GM12878 (cell line): Measurements from ENCODE around the gene HSPB1. TPM values are rescaled to one million over a fixed set of nuclear protein-coding genes. Genes with fewer than 3 reads are reported as not detected.

ENCODE experiments used
- ATF7 ChIP-seq: fragments of 450-650 bp; IDR thresholded peaks from 2 replicates; pipeline ENCODE4 v1.6.1; 2016; ENCODE audit warnings: low read depth, mild to moderate bottlenecking
- BHLHE40 ChIP-seq, 2 experiments: fragments of 450-650 bp in 1 of 2; IDR thresholded peaks; 2 replicates each; pipeline ENCODE4 v1.6.1; 2011 to 2017; ENCODE audit warnings: low read depth in 2 of 2, borderline replicate concordance in 1 of 2, improper control_type of control experiment in 1 of 2, low read length in 1 of 2, mild to moderate bottlenecking in 1 of 2
- CBFB ChIP-seq: IDR thresholded peaks from 2 replicates; pipeline ENCODE4 v1.6.1; 2016; ENCODE audit warnings: antibody characterized with exemption, low read depth
- ETV6 ChIP-seq, 2 experiments: fragments of 450-650 bp in 1 of 2; IDR thresholded peaks in 1 of 2; conservative IDR thresholded peaks in 1 of 2; 2 replicates each; pipeline ENCODE4 v1.6.1; 2014; ENCODE audit warnings: antibody characterized with exemption in 1 of 2, borderline replicate concordance in 1 of 2, low read depth in 1 of 2, mild to moderate bottlenecking in 1 of 2, moderate library complexity in 1 of 2
- HDAC6 ChIP-seq: fragments of 200-600 bp; sonication (generic); IDR thresholded peaks from one replicate; pipeline ENCODE4 v1.8.0; 2017; ENCODE audit warnings: antibody characterized with exemption; ENCODE audit not compliant: unreplicated experiment
- IRF3 ChIP-seq: fragments of 450-650 bp; IDR thresholded peaks from 2 replicates; pipeline ENCODE4 v1.6.1; 2014; ENCODE audit warnings: mild to moderate bottlenecking
- KLF5 ChIP-seq: fragments of 450-650 bp; IDR thresholded peaks from 2 replicates; pipeline ENCODE4 v1.6.1; 2014; ENCODE audit warnings: mild to moderate bottlenecking; ENCODE audit not compliant: partially characterized antibody
- NBN ChIP-seq: fragments of 450-650 bp; IDR thresholded peaks from 2 replicates; pipeline ENCODE4 v1.6.1; 2016
- NFYB ChIP-seq: IDR thresholded peaks from 2 replicates; pipeline ENCODE4 v1.6.1; 2011; ENCODE audit warnings: low read depth, mild to moderate bottlenecking, low read length, improper control_type of control experiment, moderate library complexity; ENCODE audit not compliant: insufficient read depth
- NR2C1 ChIP-seq: fragments of 450-650 bp; IDR thresholded peaks from 2 replicates; pipeline ENCODE4 v1.6.1; 2017; ENCODE audit warnings: antibody characterized with exemption, mild to moderate bottlenecking, moderate library complexity
- PKNOX1 ChIP-seq: fragments of 450-650 bp; IDR thresholded peaks from 2 replicates; pipeline ENCODE4 v1.6.1; 2016; ENCODE audit warnings: mild to moderate bottlenecking
- POLR2AphosphoS2 ChIP-seq: IDR thresholded peaks from 2 replicates; pipeline ENCODE4 v1.6.1; 2011; ENCODE audit warnings: low read depth, mild to moderate bottlenecking, low read length, improper control_type of control experiment, moderate library complexity
- POLR2AphosphoS5 ChIP-seq: IDR thresholded peaks from 2 replicates; pipeline ENCODE4 v1.6.1; 2011; ENCODE audit warnings: mild to moderate bottlenecking, low read length, inconsistent platforms
- RB1 ChIP-seq: fragments of 450-650 bp; formaldehyde crosslinking; IDR thresholded peaks from 2 replicates; pipeline ENCODE4 v1.6.1; 2017; ENCODE audit warnings: mild to moderate bottlenecking, borderline replicate concordance
- RELB ChIP-seq: fragments of 450-650 bp; IDR thresholded peaks from 2 replicates; pipeline ENCODE4 v1.6.1; 2017; ENCODE audit warnings: low read depth, mild to moderate bottlenecking, moderate library complexity
- RFX5 ChIP-seq: IDR thresholded peaks from 2 replicates; pipeline ENCODE4 v1.6.1; 2011; ENCODE audit warnings: low read depth, low read length, improper control_type of control experiment
- RUNX3 ChIP-seq: IDR thresholded peaks from 2 replicates; pipeline ENCODE4 v1.6.1; 2012; ENCODE audit warnings: low read length, inconsistent platforms
- SMAD1 ChIP-seq: fragments of 450-650 bp; IDR thresholded peaks from 2 replicates; pipeline ENCODE4 v1.6.1; 2018; ENCODE audit warnings: mild to moderate bottlenecking, low read depth; ENCODE audit not compliant: partially characterized antibody
- SMAD5 ChIP-seq: IDR thresholded peaks from 2 replicates; pipeline ENCODE4 v1.6.1; 2016; ENCODE audit warnings: antibody characterized with exemption, low read depth
- TCF3 ChIP-seq: IDR thresholded peaks from 2 replicates; pipeline ENCODE4 v1.6.1; 2012; ENCODE audit warnings: low read depth, mild to moderate bottlenecking, low read length, borderline replicate concordance; ENCODE audit not compliant: insufficient read depth
- WRNIP1 ChIP-seq: IDR thresholded peaks from 2 replicates; pipeline ENCODE4 v1.6.1; 2011; ENCODE audit warnings: low read depth, low read length, improper control_type of control experiment, borderline replicate concordance
- ZBTB40 ChIP-seq: fragments of 450-650 bp; IDR thresholded peaks from 2 replicates; pipeline ENCODE4 v1.6.1; 2016; ENCODE audit warnings: mild to moderate bottlenecking, moderate library complexity, borderline replicate concordance
- polyA plus RNA-seq, 11 experiments: library from polyadenylated mRNA; depleted of rRNA in 4 of 11; unstranded in 6 of 11; stranded (reverse) in 5 of 11; fragments of >200 nt; fragmentation: Nextera tagmentation in 4 of 11; fragmentation: Illumina TruSeq in 1 of 11; extraction: Ambion mirVana in 4 of 11; extraction: Trizol in 1 of 11; gene quantifications; 1 replicate in 1 of 11; 2 replicates in 10 of 11; pipeline versions ENCODE4 v1.2.1 to v1.2.3, GENCODE V29; 2011 to 2016; ENCODE audit warnings: inconsistent platforms in 2 of 11, missing spikeins in 2 of 11, low read depth in 1 of 11
- total RNA-seq, 4 experiments: library from RNA; depleted of rRNA in 3 of 4; stranded (reverse); fragments of >200 nt in 3 of 4; fragmentation: Illumina TruSeq in 1 of 4; extraction: Trizol in 1 of 4; gene quantifications; 2 replicates each; pipeline versions ENCODE4 v1.2.1 to v1.2.3, GENCODE V29; 2013 to 2021

HSPB1 gene
- total and polyA plus RNA-seq, 10 of the 15 experiments (the other 5 are each of a cell fraction or from before 2014, with no cell fraction given), result 13.7 to 297 (median 62.0) TPM

- TF ChIP-seq RELB, result peak; percentile 26; the same call in 1 of the 2 replicates
- peak; percentile 52 for TF ChIP-seq KLF5
- TF ChIP-seq RFX5, result peak; percentile 100
- no peak for TF ChIP-seq HDAC6
- peak; percentile 19; the same call in 1 of the 2 replicates for TF ChIP-seq RUNX3
- TF ChIP-seq BHLHE40 (IDR thresholded peaks at IDR 0.05; ENCODE audit: borderline replicate concordance in 1 of 2, low read depth in 2 of 2, low read length in 1 of 2), result peak; percentile 80 to 85
- 0 out of 2 replicates have a peak, but pooled peaks have one; percentile 7 for TF ChIP-seq TCF3
- TF ChIP-seq PKNOX1, result peak; percentile 34; the same call in 1 of the 2 replicates
- TF ChIP-seq CBFB, result 0 out of 2 replicates have a peak, but pooled peaks have one; percentile 40
- TF ChIP-seq RB1, result peak; percentile 67
- peak; percentile 92 for TF ChIP-seq ATF7
- no peak for TF ChIP-seq WRNIP1
- 0 out of 2 replicates have a peak, but pooled peaks have one; percentile 6 for TF ChIP-seq ZBTB40
- TF ChIP-seq POLR2AphosphoS5, result peak; percentile 77
- TF ChIP-seq NBN, result 0 out of 2 replicates have a peak, but pooled peaks have one; percentile 43
- no peak for TF ChIP-seq ETV6 (conservative IDR thresholded peaks at IDR 0.05 in 1 of 2, IDR thresholded peaks at IDR 0.05 in 1 of 2; ENCODE audit: borderline replicate concordance in 1 of 2, low read depth in 1 of 2)
- TF ChIP-seq SMAD1, result peak; percentile 54
- no peak for TF ChIP-seq NR2C1
- TF ChIP-seq POLR2AphosphoS2, result peak; percentile 59; the same call in 1 of the 2 replicates
- peak; percentile 22; the same call in 1 of the 2 replicates for TF ChIP-seq SMAD5
- TF ChIP-seq NFYB, result peak; percentile 96
- peak; percentile 81; the same call in 1 of the 2 replicates for TF ChIP-seq IRF3
These were observed 15.5 kb downstream of the HSPB1 start (continued) for GRCh38 chr7:76317782-76318487.
